ENCODE measurements around the gene CMSS1.

DNA sequence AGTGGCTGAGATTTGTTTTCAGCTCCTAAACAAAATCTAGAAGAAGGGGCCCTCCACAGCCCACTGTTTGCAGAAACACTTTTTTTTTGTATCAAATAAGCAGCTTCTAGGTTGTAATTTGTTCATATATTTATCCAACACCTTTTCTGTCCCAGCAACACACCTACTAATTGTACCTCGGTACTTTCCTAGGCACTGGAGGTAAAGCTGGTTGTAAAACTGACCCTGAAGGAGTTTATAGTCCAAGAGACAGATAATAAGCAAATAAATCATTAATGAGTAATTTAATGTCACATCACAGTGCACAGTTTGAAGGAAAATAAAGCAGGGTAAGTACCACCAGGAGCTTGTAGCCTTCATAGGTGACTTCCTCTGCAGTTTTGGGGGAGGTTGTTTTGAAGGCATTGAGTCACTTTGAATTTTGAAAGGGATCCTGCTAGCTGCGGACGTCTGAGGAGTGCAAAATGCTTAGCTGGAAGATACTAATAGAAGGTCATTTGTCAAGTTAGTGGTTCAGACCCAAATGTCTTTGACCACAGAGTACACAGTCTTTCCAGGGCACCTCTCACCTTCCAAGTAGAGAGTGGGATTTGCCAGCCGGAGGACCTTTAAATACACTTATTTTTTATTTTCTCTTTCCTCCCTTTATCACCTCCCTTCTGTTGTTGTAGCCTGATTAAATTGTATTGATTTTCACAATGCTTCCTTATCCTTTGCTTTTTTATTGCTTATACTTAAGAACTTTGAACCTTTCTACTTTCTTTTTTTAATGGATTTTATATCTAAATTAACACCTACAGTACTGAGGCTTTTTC, 53.8 kb downstream of the CMSS1 start:
- TF ChIP-seq CTCF (IDR thresholded peaks at IDR 0.05) (no peak), POLR2A (IDR thresholded peaks at IDR 0.05) (no peak)

Measured in uterus (tissue), 2 donors.